GM12864 (cell line): ENCODE results near the gene TRAPPC3L.
"Not testable (repeated sequence)": the region's sequence is repeated elsewhere in the genome, so short reads cannot be mapped to it uniquely, and the experiment has no call there.

Experiments used
- DNase-seq: peaks from one replicate; pipeline ENCODE4 v3.0.0-alpha.2; 2011; ENCODE audit warnings: low read depth
- H3K4me3 ChIP-seq: 2 replicates; pipeline ENCODE4 v1.5.1; 2011; ENCODE audit warnings: mild to moderate bottlenecking, low read depth, low read length, control low read depth
- TF ChIP-seq, protein P1 (sequence below): IDR thresholded peaks from 2 replicates; pipeline ENCODE4 v1.5.1; 2011; ENCODE audit warnings: low read depth, mild to moderate bottlenecking, moderate library complexity, low read length, control low read depth, inconsistent platforms; ENCODE audit errors: missing control alignments

TRAPPC3L gene

DNA sequence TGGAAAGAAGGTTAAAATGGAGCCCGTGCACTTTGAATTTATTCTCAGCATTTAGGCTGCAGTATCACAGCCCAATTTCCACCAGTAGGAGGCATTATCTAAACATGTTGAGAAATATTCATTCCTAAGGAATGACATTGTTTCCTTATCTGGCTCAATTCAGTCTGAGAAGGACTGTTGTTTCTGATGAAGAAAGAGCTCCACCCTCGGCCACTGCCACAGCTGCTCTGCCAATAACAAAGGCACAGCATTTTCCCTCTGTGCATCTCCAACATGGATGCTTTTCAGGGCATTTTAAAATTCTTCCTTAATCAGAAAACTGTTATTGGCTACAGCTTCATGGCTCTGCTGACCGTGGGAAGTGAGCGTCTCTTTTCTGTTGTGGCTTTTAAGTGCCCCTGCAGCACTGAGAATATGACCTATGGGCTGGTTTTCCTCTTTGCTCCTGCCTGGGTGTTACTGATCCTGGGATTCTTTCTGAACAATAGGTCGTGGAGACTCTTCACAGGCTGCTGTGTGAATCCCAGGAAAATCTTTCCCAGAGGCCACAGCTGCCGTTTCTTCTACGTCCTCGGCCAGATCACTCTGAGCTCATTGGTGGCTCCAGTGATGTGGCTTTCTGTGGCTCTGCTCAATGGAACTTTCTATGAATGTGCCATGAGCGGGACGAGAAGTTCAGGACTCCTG is 33.9 kb downstream of the TRAPPC3L start, which contains the start of gene CALHM5:
CALHM5 (plus strand) TSS at position 216 of the 687 bp plus-strand sequence; CDS start at position 274, 58 bp downstream.
- TF ChIP-seq, protein P1, sequence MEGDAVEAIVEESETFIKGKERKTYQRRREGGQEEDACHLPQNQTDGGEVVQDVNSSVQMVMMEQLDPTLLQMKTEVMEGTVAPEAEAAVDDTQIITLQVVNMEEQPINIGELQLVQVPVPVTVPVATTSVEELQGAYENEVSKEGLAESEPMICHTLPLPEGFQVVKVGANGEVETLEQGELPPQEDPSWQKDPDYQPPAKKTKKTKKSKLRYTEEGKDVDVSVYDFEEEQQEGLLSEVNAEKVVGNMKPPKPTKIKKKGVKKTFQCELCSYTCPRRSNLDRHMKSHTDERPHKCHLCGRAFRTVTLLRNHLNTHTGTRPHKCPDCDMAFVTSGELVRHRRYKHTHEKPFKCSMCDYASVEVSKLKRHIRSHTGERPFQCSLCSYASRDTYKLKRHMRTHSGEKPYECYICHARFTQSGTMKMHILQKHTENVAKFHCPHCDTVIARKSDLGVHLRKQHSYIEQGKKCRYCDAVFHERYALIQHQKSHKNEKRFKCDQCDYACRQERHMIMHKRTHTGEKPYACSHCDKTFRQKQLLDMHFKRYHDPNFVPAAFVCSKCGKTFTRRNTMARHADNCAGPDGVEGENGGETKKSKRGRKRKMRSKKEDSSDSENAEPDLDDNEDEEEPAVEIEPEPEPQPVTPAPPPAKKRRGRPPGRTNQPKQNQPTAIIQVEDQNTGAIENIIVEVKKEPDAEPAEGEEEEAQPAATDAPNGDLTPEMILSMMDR: peak; percentile 9
- no peak within 1 kb of the TSS for H3K4me3 ChIP-seq
- DNase-seq: no peak

GRCh38 chr6:116508527-116508926 is 37.0 kb downstream of the TRAPPC3L start:
- TF ChIP-seq, protein P1: no peak
- no peak for DNase-seq
- no peak overlapping the region for H3K4me3 ChIP-seq

GRCh38 chr6:116507324-116507723 is 38.2 kb downstream of the TRAPPC3L start:
- H3K4me3 ChIP-seq: no peak overlapping the region
- TF ChIP-seq, protein P1: no peak
- no peak for DNase-seq

DNA sequence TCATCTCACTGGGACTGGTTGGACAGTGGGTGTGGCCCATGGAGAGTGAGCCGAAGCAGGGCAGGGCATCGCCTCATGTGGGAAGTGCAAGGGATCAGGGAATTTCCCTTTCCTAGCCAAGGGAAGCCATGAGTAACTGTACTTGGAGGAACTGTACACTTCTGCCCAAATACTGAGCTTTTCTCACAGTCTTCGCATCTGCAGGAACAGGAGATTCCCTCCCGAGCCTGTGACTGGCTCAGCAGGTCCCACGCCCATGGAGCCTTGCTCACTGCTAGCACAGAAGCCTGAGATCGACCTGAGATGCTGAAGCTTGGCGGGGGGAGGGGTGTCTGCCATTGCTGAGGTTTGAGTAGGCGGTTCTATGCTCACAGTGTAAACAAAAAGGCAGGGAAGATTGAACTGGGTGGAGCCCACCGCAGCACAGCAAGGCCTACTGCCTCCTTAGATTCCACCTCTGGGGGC is 44.5 kb downstream of the TRAPPC3L start:
- DNase-seq: no peak
- TF ChIP-seq, protein P1: no peak
- H3K4me3 ChIP-seq: no peak overlapping the region

GRCh38 chr6:116497113-116497676 is 48.3 kb downstream of the TRAPPC3L start:
- TF ChIP-seq, protein P1: no peak
- no peak for DNase-seq
- no peak overlapping the region for H3K4me3 ChIP-seq

DNA sequence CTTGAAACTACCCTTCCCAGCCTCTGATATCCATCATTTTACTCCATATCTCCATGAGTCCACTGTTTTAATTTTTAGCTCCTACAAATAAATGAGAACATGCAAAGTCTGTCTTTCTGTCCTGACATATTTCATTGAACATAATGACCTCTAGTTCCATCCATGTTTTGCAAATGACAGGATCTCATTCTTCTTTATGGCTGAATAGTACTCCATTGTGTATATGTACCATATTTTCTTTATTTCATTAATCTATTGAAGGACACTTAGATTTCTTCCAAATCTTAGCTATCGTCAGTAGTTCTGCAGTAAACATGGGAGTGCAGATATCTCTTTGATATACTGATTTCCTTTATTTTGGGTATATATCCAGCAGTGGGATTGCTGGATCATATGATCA is 50.3 kb downstream of the TRAPPC3L start:
- not testable (repeated sequence) for H3K4me3 ChIP-seq, DNase-seq

GRCh38 chr6:116492331-116493067 is 53.0 kb downstream of the TRAPPC3L start:
- no peak overlapping the region for H3K4me3 ChIP-seq
- TF ChIP-seq, protein P1: no peak
- no peak for DNase-seq
